Omental fat pad (tissue), 4 donors: ENCODE data around the gene ABLIM2. TPM values are rescaled to one million over a fixed set of nuclear protein-coding genes. Genes with fewer than 3 reads are reported as not detected.

Experiments
- ATAC-seq: fragments of 150-250 bp; one replicate; pipeline ENCODE4 v1.9.1; 2016; ENCODE audit warnings: mild to moderate bottlenecking, moderate library complexity; ENCODE audit not compliant: low FRiP score
- DNase-seq: peaks from one replicate; pipeline ENCODE4 v3.0.0-alpha.2; 2019; ENCODE audit warnings: low spot score
- total RNA-seq, 4 donors: library from RNA; depleted of rRNA; stranded (reverse); fragments of >200 nt; gene quantifications; one replicate each; pipeline ENCODE4 v1.1.0, GENCODE V29; 2016
- TF ChIP-seq, protein P1 (sequence below), 3 donors: fragments of 450-650 bp; IDR thresholded peaks; one replicate each; pipeline ENCODE4 v1.5.1; 2016 to 2017; ENCODE audit warnings: antibody characterized with exemption in 3 of 3, mild to moderate bottlenecking in 3 of 3, moderate library complexity in 2 of 3

The ABLIM2 gene
- total RNA-seq, 4 donors from 2014 or later: 10.1 to 34.2 (median 13.7) TPM

DNA sequence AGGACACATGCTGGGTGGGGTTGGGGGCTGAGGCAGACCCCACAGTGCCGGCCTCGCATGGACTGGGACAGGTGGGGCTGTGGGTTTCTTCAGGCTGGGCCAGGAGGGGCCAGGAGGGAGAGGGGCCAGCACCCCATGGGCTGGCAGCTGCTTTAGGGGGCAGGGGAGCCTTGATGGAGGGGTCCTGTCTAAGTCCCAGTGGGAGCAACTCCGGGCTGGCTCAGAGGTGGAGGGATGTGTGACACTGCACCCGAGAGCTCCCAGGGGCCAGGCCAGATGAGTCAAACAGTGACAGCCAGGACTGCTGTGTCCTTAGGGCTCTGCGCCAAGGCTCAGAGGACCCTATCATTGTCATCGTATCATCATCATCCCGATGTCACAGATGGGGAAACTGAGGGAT, 4.4 kb upstream of the ABLIM2 start:
- no peak for ATAC-seq
- TF ChIP-seq, protein P1, sequence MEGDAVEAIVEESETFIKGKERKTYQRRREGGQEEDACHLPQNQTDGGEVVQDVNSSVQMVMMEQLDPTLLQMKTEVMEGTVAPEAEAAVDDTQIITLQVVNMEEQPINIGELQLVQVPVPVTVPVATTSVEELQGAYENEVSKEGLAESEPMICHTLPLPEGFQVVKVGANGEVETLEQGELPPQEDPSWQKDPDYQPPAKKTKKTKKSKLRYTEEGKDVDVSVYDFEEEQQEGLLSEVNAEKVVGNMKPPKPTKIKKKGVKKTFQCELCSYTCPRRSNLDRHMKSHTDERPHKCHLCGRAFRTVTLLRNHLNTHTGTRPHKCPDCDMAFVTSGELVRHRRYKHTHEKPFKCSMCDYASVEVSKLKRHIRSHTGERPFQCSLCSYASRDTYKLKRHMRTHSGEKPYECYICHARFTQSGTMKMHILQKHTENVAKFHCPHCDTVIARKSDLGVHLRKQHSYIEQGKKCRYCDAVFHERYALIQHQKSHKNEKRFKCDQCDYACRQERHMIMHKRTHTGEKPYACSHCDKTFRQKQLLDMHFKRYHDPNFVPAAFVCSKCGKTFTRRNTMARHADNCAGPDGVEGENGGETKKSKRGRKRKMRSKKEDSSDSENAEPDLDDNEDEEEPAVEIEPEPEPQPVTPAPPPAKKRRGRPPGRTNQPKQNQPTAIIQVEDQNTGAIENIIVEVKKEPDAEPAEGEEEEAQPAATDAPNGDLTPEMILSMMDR (IDR thresholded peaks at IDR 0.05): no peak
- no peak for DNase-seq

- TF ChIP-seq, protein P1 (IDR thresholded peaks at IDR 0.05): no peak
- no peak for DNase-seq
- ATAC-seq: no peak
Measured at GRCh38 chr4:8162625-8163024, 4.0 kb upstream of the ABLIM2 start.

GRCh38 chr4:8160572-8160971, 2.0 kb upstream of the ABLIM2 start:
- ATAC-seq (no peak), DNase-seq (no peak)
- TF ChIP-seq, protein P1 (IDR thresholded peaks at IDR 0.05): no peak

DNA sequence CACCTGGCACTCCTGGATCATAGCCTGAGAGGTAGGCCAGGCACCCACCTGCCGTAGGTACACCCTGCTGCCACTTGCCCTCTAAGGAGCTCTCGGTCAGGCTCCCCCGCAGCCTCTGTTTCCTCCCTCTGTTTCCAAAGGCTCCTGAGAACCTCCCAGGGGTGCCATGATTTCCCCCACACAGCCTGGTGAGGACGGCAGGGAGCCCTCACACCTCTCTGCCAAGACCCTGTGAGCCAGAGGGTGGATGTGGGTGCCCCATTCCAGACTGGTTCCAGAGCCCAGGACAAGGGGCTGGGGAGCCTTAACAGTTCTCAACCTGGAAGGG, 1.6 kb upstream of the ABLIM2 start:
- ATAC-seq (no peak), DNase-seq (no peak)
- TF ChIP-seq, protein P1 (IDR thresholded peaks at IDR 0.05): no peak

GRCh38 chr4:8159537-8160232, 1.1 kb upstream of the ABLIM2 start:
- DNase-seq: no peak
- TF ChIP-seq, protein P1 (IDR thresholded peaks at IDR 0.05): no peak
- ATAC-seq: no peak

DNA sequence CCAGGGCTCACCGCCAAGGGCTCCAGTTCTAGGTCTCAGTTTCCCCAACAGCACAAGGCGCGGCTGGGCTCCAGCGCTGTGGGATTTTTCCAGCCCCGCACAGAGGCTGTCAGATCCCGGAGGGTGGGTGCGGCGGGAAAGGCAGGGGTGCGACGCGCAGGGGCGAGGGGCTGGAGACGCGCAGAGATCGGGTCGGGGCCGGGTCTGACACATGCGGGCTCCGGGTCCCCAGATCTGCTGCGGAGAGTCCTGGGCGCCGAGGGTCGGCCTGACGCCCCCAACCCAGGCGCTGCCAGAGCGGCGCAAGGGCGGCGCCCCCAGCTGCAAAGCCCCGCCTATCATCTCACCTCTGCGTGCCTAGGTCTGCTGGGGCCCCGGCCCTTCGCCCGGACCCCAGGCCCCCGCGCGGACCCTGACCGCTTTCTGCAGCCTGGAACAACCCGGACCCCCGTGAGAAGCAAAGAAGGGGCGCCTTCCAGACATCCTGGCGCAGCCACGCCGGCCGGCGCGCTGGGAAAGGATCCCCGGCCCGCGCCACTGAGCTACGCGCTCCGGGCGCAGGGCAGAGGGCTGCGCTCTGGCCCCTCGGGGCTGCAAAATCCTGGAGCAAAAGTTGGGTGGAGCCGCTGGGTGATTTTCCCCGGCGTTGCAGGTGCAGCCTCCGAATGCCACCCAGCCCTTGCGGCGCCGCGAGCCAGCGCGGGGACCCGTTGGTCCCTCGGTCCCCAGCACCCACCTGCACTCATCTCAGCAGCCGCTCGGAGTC, 486 bp downstream of the ABLIM2 start:
- TF ChIP-seq, protein P1 (IDR thresholded peaks at IDR 0.05): no peak
- no peak for ATAC-seq
- DNase-seq: no peak

DNA sequence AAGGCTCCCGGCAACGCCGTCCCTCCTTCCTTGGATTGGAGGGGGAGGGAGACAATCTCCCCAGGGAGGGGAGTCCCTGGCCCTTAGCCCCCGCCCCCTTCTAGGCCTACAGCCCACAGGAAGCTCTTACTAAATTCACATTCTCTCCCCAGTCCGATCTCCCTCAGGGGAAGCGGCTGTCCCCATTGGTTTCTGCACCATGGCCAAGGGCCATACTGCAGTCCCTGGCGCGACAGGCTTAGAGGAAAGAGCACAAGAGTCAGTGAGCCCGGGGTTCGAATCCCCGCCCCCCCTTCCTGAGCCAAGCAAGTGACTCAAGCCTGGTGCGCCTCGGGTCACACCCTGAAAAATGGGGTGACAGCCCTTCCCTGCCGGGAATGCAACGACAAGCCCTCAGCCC, 1.1 kb downstream of the ABLIM2 start:
- DNase-seq (no peak), ATAC-seq (no peak)
- TF ChIP-seq, protein P1 (IDR thresholded peaks at IDR 0.05): no peak
